A549 (cell line): Measurements from ENCODE around the gene KATNBL1. TPM values are rescaled to one million over a fixed set of nuclear protein-coding genes. Genes with fewer than 3 reads are reported as not detected.
A peak's percentile ranks its signal among the peaks of the same experiment; 100 is the strongest.

Experiments
- ATAC-seq, 2 experiments: fragments of 200-7000 bp in 1 of 2; fragments of >200 bp in 1 of 2; cut with Nextera tagmentation in 1 of 2; cut with Tn5 transposase in 1 of 2; 3 replicates each; pipeline versions ENCODE4 v1.8.0 to v1.9.1; 2018 to 2020; ENCODE audit warnings: mild to moderate bottlenecking in 1 of 2, moderate library complexity in 1 of 2
- CTCF ChIA-PET: fragments of 300-600 bp; sonication (Branson Sonifier 250); formaldehyde crosslinking; extraction: SDS; loops from one replicate; lab custom pipeline; 2021; ENCODE audit warnings: antibody characterized with exemption, inconsistent platforms; lab: Yijun Ruan, JAX
- POLR2A ChIA-PET: fragments of 350-600 bp; formaldehyde crosslinking; extraction: SDS; loops from one replicate; lab custom pipeline; 2021; ENCODE audit warnings: antibody characterized with exemption, inconsistent platforms; lab: Yijun Ruan, JAX
- DNase-seq, 2 experiments: peaks; one replicate each; pipeline versions ENCODE4 v3.0.0 to v3.0.0-alpha.2; 2011 to 2016; ENCODE audit warnings: low read depth in 1 of 2, low spot score in 1 of 2
- FAIRE-seq: peaks from 2 replicates; lab custom pipeline; 2011; peaks lifted over from hg19 to GRCh38; lab: Jason Lieb, UNC
- H3K27ac ChIP-seq, 2 experiments: fragments of >200 bp; sonication (Bioruptor Twin); formaldehyde crosslinking; 3 replicates each; pipeline ENCODE4 v1.5.1; 2016 to 2017
- H3K4me1 ChIP-seq: fragments of >200 bp; sonication (Bioruptor Twin); formaldehyde crosslinking; 3 replicates; pipeline ENCODE4 v1.6.1; 2016
- H3K4me2 ChIP-seq: fragments of >200 bp; sonication (Bioruptor Twin); formaldehyde crosslinking; 3 replicates; pipeline ENCODE4 v1.6.1; 2016
- H3K4me3 ChIP-seq: fragments of >200 bp; sonication (Bioruptor Twin); formaldehyde crosslinking; 3 replicates; pipeline ENCODE4 v1.5.1; 2016
- H3K9me3 ChIP-seq: fragments of >200 bp; sonication (Bioruptor Twin); formaldehyde crosslinking; 3 replicates; pipeline ENCODE4 v1.6.1; 2016
- ATOH8 ChIP-seq: fragments of 250-450 bp; sonication (Bioruptor Pico); IDR thresholded peaks from 2 replicates; pipeline ENCODE4 v1.5.0; 2020; ENCODE audit warnings: low read depth, mild to moderate bottlenecking, moderate library complexity
- BHLHE40 ChIP-seq: IDR thresholded peaks from 2 replicates; pipeline ENCODE4 v1.6.1; 2012; ENCODE audit warnings: low read depth, low read length, inconsistent platforms
- CBX2 ChIP-seq: fragments of 200-600 bp; sonication (generic); IDR thresholded peaks from 2 replicates; pipeline ENCODE4 v1.6.1; 2016; ENCODE audit warnings: low read depth, mild to moderate bottlenecking, borderline replicate concordance
- CBX8 ChIP-seq: fragments of 200-600 bp; sonication (generic); IDR thresholded peaks from 2 replicates; pipeline ENCODE4 v1.6.1; 2016
- CHD2 ChIP-seq: fragments of 150-350 bp; IDR thresholded peaks from 2 replicates; pipeline ENCODE4 v1.6.1; 2014; ENCODE audit warnings: low read length; ENCODE audit not compliant: partially characterized antibody
- E2F6 ChIP-seq: IDR thresholded peaks from 2 replicates; pipeline ENCODE4 v1.6.1; 2012; ENCODE audit warnings: low read depth, borderline replicate concordance
- EHMT2 ChIP-seq: fragments of 200-600 bp; sonication (generic); IDR thresholded peaks from 2 replicates; pipeline ENCODE4 v1.6.1; 2016; ENCODE audit warnings: antibody characterized with exemption, low read depth, mild to moderate bottlenecking, moderate library complexity
- ELK1 ChIP-seq: fragments of 150-350 bp; IDR thresholded peaks from 2 replicates; pipeline ENCODE4 v1.6.1; 2014; ENCODE audit warnings: low read depth, mild to moderate bottlenecking, low read length
- EP300 ChIP-seq, 2 experiments: fragments of >200 bp; sonication (Bioruptor Twin); formaldehyde crosslinking; IDR thresholded peaks; 2 replicates in 1 of 2; 3 replicates in 1 of 2; pipeline ENCODE4 v1.6.1; 2016 to 2017
- ESRRA ChIP-seq: fragments of 150-350 bp; IDR thresholded peaks from 2 replicates; pipeline ENCODE4 v1.6.1; 2014; ENCODE audit warnings: mild to moderate bottlenecking, low read length, borderline replicate concordance
- FOSL2 ChIP-seq, 2 experiments: fragments of 450-650 bp in 1 of 2; fragments of >200 bp in 1 of 2; sonication (Bioruptor Twin) in 1 of 2; formaldehyde crosslinking; IDR thresholded peaks; 2 replicates each; pipeline versions ENCODE4 v1.5.0 to v1.6.1; 2016 to 2020; ENCODE audit warnings: mild to moderate bottlenecking in 1 of 2, moderate library complexity in 1 of 2
- FOXS1 ChIP-seq: fragments of 250-450 bp; sonication (Bioruptor Pico); IDR thresholded peaks from 2 replicates; pipeline ENCODE4 v1.5.0; 2020; ENCODE audit warnings: mild to moderate bottlenecking, moderate library complexity
- HDAC2 ChIP-seq: fragments of 200-600 bp; sonication (generic); IDR thresholded peaks from 2 replicates; pipeline ENCODE4 v1.6.1; 2016
- HOXA7 ChIP-seq: fragments of 250-450 bp; sonication (Bioruptor Pico); IDR thresholded peaks from 2 replicates; pipeline ENCODE4 v1.5.0; 2020; ENCODE audit warnings: mild to moderate bottlenecking, moderate library complexity
- HOXB5 ChIP-seq: fragments of 250-450 bp; sonication (Bioruptor Pico); IDR thresholded peaks from 2 replicates; pipeline ENCODE4 v1.5.0; 2020; ENCODE audit warnings: mild to moderate bottlenecking, moderate library complexity
- JUN ChIP-seq, 2 experiments: fragments of >200 bp; sonication (Bioruptor Twin); formaldehyde crosslinking; IDR thresholded peaks; 2 replicates in 1 of 2; 3 replicates in 1 of 2; pipeline ENCODE4 v1.6.1; 2016 to 2017
- KDM5A ChIP-seq: fragments of 200-600 bp; sonication (generic); IDR thresholded peaks from 2 replicates; pipeline ENCODE4 v1.6.1; 2016; ENCODE audit warnings: antibody characterized with exemption, mild to moderate bottlenecking
- MYC ChIP-seq: IDR thresholded peaks from 2 replicates; pipeline ENCODE4 v1.6.1; 2012; ENCODE audit warnings: mild to moderate bottlenecking, inconsistent platforms, low read length, improper control_type of control experiment, borderline replicate concordance
- NPAS2 ChIP-seq: fragments of 250-450 bp; sonication (Bioruptor Pico); IDR thresholded peaks from 2 replicates; pipeline ENCODE4 v1.8.0; 2022; ENCODE audit warnings: mild to moderate bottlenecking, moderate library complexity, borderline replicate concordance
- NR3C1 ChIP-seq: fragments of >200 bp; sonication (Bioruptor Twin); formaldehyde crosslinking; IDR thresholded peaks from 3 replicates; pipeline ENCODE4 v1.6.1; 2017
- RARB ChIP-seq: fragments of 250-450 bp; sonication (Bioruptor Pico); IDR thresholded peaks from 2 replicates; pipeline ENCODE4 v1.8.0; 2021; ENCODE audit warnings: mild to moderate bottlenecking, moderate library complexity
- RCOR1 ChIP-seq: fragments of 150-350 bp; IDR thresholded peaks from 2 replicates; pipeline ENCODE4 v1.6.1; 2014; ENCODE audit warnings: antibody characterized with exemption, low read length, low read depth
- REST ChIP-seq: fragments of 200-600 bp; sonication (generic); IDR thresholded peaks from 2 replicates; pipeline ENCODE4 v1.6.1; 2016; ENCODE audit warnings: antibody characterized with exemption, mild to moderate bottlenecking, moderate library complexity
- TFCP2L1 ChIP-seq: fragments of 250-450 bp; sonication (Bioruptor Pico); IDR thresholded peaks from 2 replicates; pipeline ENCODE4 v1.5.0; 2021; ENCODE audit warnings: mild to moderate bottlenecking
- TP53 ChIP-seq: fragments of 250-450 bp; sonication (Bioruptor Pico); IDR thresholded peaks from 2 replicates; pipeline ENCODE4 v1.5.0; 2021; ENCODE audit warnings: mild to moderate bottlenecking, moderate library complexity
- ZC3H11A ChIP-seq: fragments of 450-650 bp; IDR thresholded peaks from 2 replicates; pipeline ENCODE4 v1.6.1; 2014; ENCODE audit warnings: antibody characterized with exemption, mild to moderate bottlenecking
- ZFP36 ChIP-seq: fragments of 450-650 bp; IDR thresholded peaks from 2 replicates; pipeline ENCODE4 v1.6.1; 2014; ENCODE audit warnings: borderline replicate concordance; ENCODE audit not compliant: partially characterized antibody
- WGBS: methylation state at CpG from one replicate; pipeline ENCODE4 v1.1.6; 2017; ENCODE audit errors: missing lambda C conversion rate; 5-methylcytosine and 5-hydroxymethylcytosine counted together
- polyA minus RNA-seq: library from RNA; depleted of rRNA, polyadenylated mRNA; stranded (reverse); fragments of >200 nt; gene quantifications from 2 replicates; pipeline ENCODE4 v1.2.3, GENCODE V29; 2011; rRNA and poly(A)+ RNA removed
- polyA plus RNA-seq, 4 experiments: library from polyadenylated mRNA; depleted of rRNA in 3 of 4; stranded (reverse); fragments of >200 nt; fragmentation: RNase III in 1 of 4; extraction: RNeasy Plus Mini Kit Qiagen cat#74134 plus additional on column Dnase treatment in 1 of 4; gene quantifications; 2 replicates in 3 of 4; 3 replicates in 1 of 4; pipeline ENCODE4 v1.2.3, GENCODE V29; 2011 to 2017
- TF ChIP-seq, protein P1 (sequence below): IDR thresholded peaks from 2 replicates; pipeline ENCODE4 v1.6.1; 2012
- TF ChIP-seq, protein P2 (sequence below): fragments of 450-650 bp; IDR thresholded peaks from 2 replicates; pipeline ENCODE4 v1.6.1; 2014; ENCODE audit warnings: antibody characterized with exemption
- TF ChIP-seq, protein P3 (sequence below): fragments of >200 bp; sonication (Bioruptor Twin); formaldehyde crosslinking; IDR thresholded peaks from 3 replicates; pipeline ENCODE4 v1.6.1; 2016

Gene KATNBL1
- 46.6 and 75.8 TPM in 2 replicates for polyA plus RNA-seq (2011; rRNA removed)
- polyA plus RNA-seq (2012; cell fraction: cytosol; rRNA removed) = 11.0 and 11.8 TPM in 2 replicates
- polyA plus RNA-seq (2012; cell fraction: nucleus; rRNA removed) = 6.8 and 11.0 TPM in 2 replicates
- polyA plus RNA-seq (2017; fragmentation: RNase III; extraction: RNeasy Plus Mini Kit Qiagen cat#74134 plus additional on column Dnase treatment) = 35.2 to 40.1 TPM (median 40.0 TPM) in 3 replicates
- 11.9 and 18.6 TPM in 2 replicates for polyA minus RNA-seq

- POLR2A ChIA-PET = interaction anchor here (0.6 to 2.2 kb wide), 13 partner anchors 8 to 974 kb away, joined by 3 to 35 read pairs (median 5); partner anchors contain the start of genes EMC4, EMC7, LPCAT4 and NOP10
- FAIRE-seq = peak; percentile 79
- peak within 1 kb of the TSS; percentile 84 for H3K4me2 ChIP-seq
- TF ChIP-seq ELK1 = no peak
- TF ChIP-seq TP53 (CRISPR knock-in tag) = no peak; the same call in 1 of the 2 replicates
- peak; percentile 59; the same call in 1 of the 2 replicates for TF ChIP-seq HOXB5 (CRISPR knock-in tag)
- no peak for TF ChIP-seq FOXS1 (CRISPR knock-in tag)
- 0 out of 2 replicates have a peak, but pooled peaks have one; percentile 42 for TF ChIP-seq KDM5A
- TF ChIP-seq JUN (IDR thresholded peaks at IDR 0.05) = peak; percentile 95 to 99
- TF ChIP-seq HOXA7 (CRISPR knock-in tag) = no peak
- no peak for TF ChIP-seq CBX8
- no peak for TF ChIP-seq TFCP2L1 (CRISPR knock-in tag)
- TF ChIP-seq CHD2 = no peak
- no peak for TF ChIP-seq RARB (CRISPR knock-in tag)
- no peak for TF ChIP-seq NR3C1
- TF ChIP-seq CBX2 = no peak
- no peak for TF ChIP-seq ESRRA
- TF ChIP-seq RCOR1 = no peak
- no peak for TF ChIP-seq NPAS2 (CRISPR knock-in tag)
- TF ChIP-seq ZFP36 = no peak
- TF ChIP-seq EP300 (IDR thresholded peaks at IDR 0.05) = no peak
- TF ChIP-seq, protein P1, sequence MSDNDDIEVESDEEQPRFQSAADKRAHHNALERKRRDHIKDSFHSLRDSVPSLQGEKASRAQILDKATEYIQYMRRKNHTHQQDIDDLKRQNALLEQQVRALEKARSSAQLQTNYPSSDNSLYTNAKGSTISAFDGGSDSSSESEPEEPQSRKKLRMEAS = peak; percentile 80
- peak; percentile 71 for TF ChIP-seq MYC
- no peak for TF ChIP-seq EHMT2
- TF ChIP-seq, protein P2, sequence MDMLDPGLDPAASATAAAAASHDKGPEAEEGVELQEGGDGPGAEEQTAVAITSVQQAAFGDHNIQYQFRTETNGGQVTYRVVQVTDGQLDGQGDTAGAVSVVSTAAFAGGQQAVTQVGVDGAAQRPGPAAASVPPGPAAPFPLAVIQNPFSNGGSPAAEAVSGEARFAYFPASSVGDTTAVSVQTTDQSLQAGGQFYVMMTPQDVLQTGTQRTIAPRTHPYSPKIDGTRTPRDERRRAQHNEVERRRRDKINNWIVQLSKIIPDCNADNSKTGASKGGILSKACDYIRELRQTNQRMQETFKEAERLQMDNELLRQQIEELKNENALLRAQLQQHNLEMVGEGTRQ = no peak
- TF ChIP-seq FOSL2 (IDR thresholded peaks at IDR 0.05) = no peak
- TF ChIP-seq FOSL2 (CRISPR knock-in tag; IDR thresholded peaks at IDR 0.05) = no peak
- TF ChIP-seq REST = no peak
- TF ChIP-seq ZC3H11A = no peak
- no peak for TF ChIP-seq E2F6
- TF ChIP-seq BHLHE40 = no peak
- TF ChIP-seq ATOH8 = no peak
- TF ChIP-seq HDAC2 = no peak
- TF ChIP-seq, protein P3, sequence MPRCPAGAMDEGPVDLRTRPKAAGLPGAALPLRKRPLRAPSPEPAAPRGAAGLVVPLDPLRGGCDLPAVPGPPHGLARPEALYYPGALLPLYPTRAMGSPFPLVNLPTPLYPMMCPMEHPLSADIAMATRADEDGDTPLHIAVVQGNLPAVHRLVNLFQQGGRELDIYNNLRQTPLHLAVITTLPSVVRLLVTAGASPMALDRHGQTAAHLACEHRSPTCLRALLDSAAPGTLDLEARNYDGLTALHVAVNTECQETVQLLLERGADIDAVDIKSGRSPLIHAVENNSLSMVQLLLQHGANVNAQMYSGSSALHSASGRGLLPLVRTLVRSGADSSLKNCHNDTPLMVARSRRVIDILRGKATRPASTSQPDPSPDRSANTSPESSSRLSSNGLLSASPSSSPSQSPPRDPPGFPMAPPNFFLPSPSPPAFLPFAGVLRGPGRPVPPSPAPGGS = peak; percentile 97
Observed at GRCh38 chr15:34209421-34210282, at the start of gene KATNBL1. TSS of gene KATNBL1 (minus strand) at chr15:34210096. CDS start at chr15:34163676, 46,420 bp downstream.

More at GRCh38 chr15:34209421-34210282, at the start of gene KATNBL1:
- ATAC-seq (peak; percentile 97 to 98), DNase-seq (peak; percentile 86 to 95)
- Histone ChIP-seq H3K4me1 (peaks cover 12% of the 10 kb centered on the region; the same call in 2 of the 3 replicates), H3K9me3 (no peaks in the 10 kb centered on the region), H3K27ac (peak within 1 kb of the TSS; percentile 89 to 94), H3K4me3 (peak within 1 kb of the TSS; percentile 60)
- under 1% methylated on average over 40 of the region's 81 CpGs for WGBS
- CTCF ChIA-PET = interaction anchor here (0.5 to 8.9 kb wide), 55 partner anchors 9 to 472 kb away, joined by 3 to 223 read pairs (median 5); partner anchors contain the start of genes EMC4, EMC7, LPCAT4 and NOP10
